Keratinocyte (primary cell): ENCODE results near the gene POLE.

ENCODE experiments used
- CTCF ChIP-seq, 3 experiments: IDR thresholded peaks in 1 of 3; conservative IDR thresholded peaks in 1 of 3; optimal IDR thresholded peaks in 1 of 3; 2 replicates in 2 of 3; 3 replicates in 1 of 3; pipeline versions ENCODE3 to v1.5.1; 2011; ENCODE audit warnings: low read length in 3 of 3, mild to moderate bottlenecking in 3 of 3, moderate library complexity in 2 of 3, control low read depth in 1 of 3, inconsistent platforms in 1 of 3; ENCODE audit not compliant: insufficient read depth in 2 of 3; ENCODE audit errors: extremely low read depth in 1 of 3
- EZH2 ChIP-seq: IDR thresholded peaks from one replicate; pipeline ENCODE4 v1.6.1; 2012; ENCODE audit warnings: inconsistent platforms, mild to moderate bottlenecking, low read length, moderate library complexity

GRCh38 chr12:132606466-132606865 lies 80.7 kb downstream of the POLE start:
- TF ChIP-seq CTCF (optimal IDR thresholded peaks at IDR 0.05 in 1 of 3, IDR thresholded peaks at IDR 0.05 in 1 of 3, conservative IDR thresholded peaks at IDR 0.05 in 1 of 3; ENCODE audit: extremely low read depth in 1 of 3, insufficient read depth in 2 of 3, low read length in 3 of 3) (no peak), EZH2 (no peak)
